Small intestine (tissue), 7 donors: ENCODE data around the gene CFAP299. TPM values are rescaled to one million over a fixed set of nuclear protein-coding genes. Genes with fewer than 3 reads are reported as not detected.
"Not testable (repeated sequence)": the region's sequence is repeated elsewhere in the genome, so short reads cannot be mapped to it uniquely, and the experiment has no call there.

Experiments
- DNase-seq, 2 donors: peaks; one replicate each; pipeline versions ENCODE4 v3.0.0 to v3.0.0-alpha.2; 2013
- FAIRE-seq: peaks from 2 replicates; lab custom pipeline; 2012; peaks lifted over from hg19 to GRCh38; lab: Jason Lieb, UNC
- H3K27ac ChIP-seq, 3 donors: one replicate each; pipeline ENCODE4 v1.5.1; 2013; ENCODE audit warnings: low read length in 2 of 3, mild to moderate bottlenecking in 2 of 3, control low read depth in 1 of 3, inconsistent platforms in 1 of 3, low read depth in 1 of 3, moderate library complexity in 1 of 3
- H3K27me3 ChIP-seq, 3 donors: one replicate each; pipeline ENCODE4 v1.6.1; 2013; ENCODE audit warnings: low read length in 3 of 3, inconsistent platforms in 1 of 3; ENCODE audit not compliant: control insufficient read depth in 3 of 3, insufficient read depth in 3 of 3
- H3K36me3 ChIP-seq, 3 donors: one replicate each; pipeline ENCODE4 v1.6.1; 2013; ENCODE audit warnings: low read length in 3 of 3, inconsistent platforms in 1 of 3, low read depth in 1 of 3, mild to moderate bottlenecking in 1 of 3, moderate library complexity in 1 of 3; ENCODE audit not compliant: control insufficient read depth in 3 of 3, insufficient read depth in 2 of 3
- H3K4me1 ChIP-seq, 3 donors: one replicate each; pipeline ENCODE4 v1.6.1; 2013; ENCODE audit warnings: low read length in 2 of 3, inconsistent platforms in 1 of 3, low read depth in 1 of 3, mild to moderate bottlenecking in 1 of 3, moderate library complexity in 1 of 3; ENCODE audit not compliant: control insufficient read depth in 3 of 3, insufficient read depth in 2 of 3
- H3K4me3 ChIP-seq, 3 donors: one replicate each; pipeline ENCODE4 v1.5.1; 2013; ENCODE audit warnings: low read length in 3 of 3, control low read depth in 1 of 3, inconsistent platforms in 1 of 3, low read depth in 1 of 3, mild to moderate bottlenecking in 1 of 3, moderate library complexity in 1 of 3
- H3K9me3 ChIP-seq, 2 donors: one replicate each; pipeline ENCODE4 v1.6.1; 2013; ENCODE audit warnings: low read depth in 1 of 2, low read length in 1 of 2; ENCODE audit not compliant: control insufficient read depth in 2 of 2, insufficient read depth in 1 of 2
- WGBS, 3 donors: extraction: QIAGEN DNeasy Blood & Tissue Kit; methylation state at CpG; one replicate each; pipeline ENCODE4 v1.1.7; 2013; 5-methylcytosine and 5-hydroxymethylcytosine counted together
- polyA plus RNA-seq, 4 donors: library from polyadenylated mRNA; stranded (reverse) in 3 of 4; unstranded in 1 of 4; fragments of 200-250 nt in 3 of 4; fragments of 120-200 nt in 1 of 4; gene quantifications; one replicate each; pipeline versions ENCODE4 v1.2.1 to v1.2.3, GENCODE V29; 2013
- donor health status: healthy with polysubstance abuse.
- donor health status: control.
- donor health status: control.
- donor health status: Bipolar disorder and iron deficiency.
- donor health status: healthy.

Gene CFAP299
- polyA plus RNA-seq, 4 donors = not detected

GRCh38 chr4:80335226-80335553 lies 340 bp upstream of the CFAP299 start:
- Histone ChIP-seq H3K36me3 (no peaks in the 10 kb centered on the region), H3K4me1 (peaks cover 0 to 5% (median 0%) of the 10 kb centered on the region in 3 donors), H3K27me3 (peaks cover 0 to 32% (median 5%) of the 10 kb centered on the region in 3 donors), H3K27ac (no peak overlapping the region), H3K9me3 (no peaks in the 10 kb centered on the region), H3K4me3 (peak overlapping the region in 2 of 3 donors; percentile 52 to 80)
- FAIRE-seq (no peak), DNase-seq (no peak)
- 2 to 10% (median 9%) methylated on average over 3 of the region's 3 CpGs for WGBS, 3 donors

- no peak overlapping the region for H3K27ac ChIP-seq
Measured at GRCh38 chr4:80336582-80336981, 1.1 kb downstream of the CFAP299 start.

GRCh38 chr4:80340036-80340435 lies 4.5 kb downstream of the CFAP299 start:
- Histone ChIP-seq H3K4me1 (peaks cover 0 to 5% (median 0%) of the 10 kb centered on the region in 3 donors), H3K9me3 (peaks cover 0 to 4% of the 10 kb centered on the region in 2 donors), H3K27me3 (peaks cover 0 to 16% (median 3%) of the 10 kb centered on the region in 3 donors), H3K36me3 (no peaks in the 10 kb centered on the region), H3K4me3 (no peak overlapping the region), H3K27ac (no peak overlapping the region)
- whole genome bisulfite sequencing, 3 donors = 42 to 55% (median 55%) methylated on average over 2 of the region's 2 CpGs
- DNase-seq (no peak), FAIRE-seq (no peak)

More at GRCh38 chr4:80336582-80336981, 1.1 kb downstream of the CFAP299 start:
- peaks cover 0 to 5% (median 0%) of the 10 kb centered on the region in 3 donors for H3K4me1 ChIP-seq
- FAIRE-seq (no peak), DNase-seq (peak; percentile 21 to 43)
- H3K4me3 ChIP-seq = peak overlapping the region in 1 of 3 donors; percentile 80
- WGBS, 3 donors = 5 to 24% (median 12%) methylated on average over 10 of the region's 10 CpGs
- H3K27me3 ChIP-seq = peaks cover 0 to 31% (median 5%) of the 10 kb centered on the region in 3 donors
- H3K36me3 ChIP-seq = no peaks in the 10 kb centered on the region
- H3K9me3 ChIP-seq = peaks cover 0 to 4% of the 10 kb centered on the region in 2 donors

GRCh38 chr4:80342684-80343083 lies 7.2 kb downstream of the CFAP299 start:
- H3K36me3 ChIP-seq, H3K9me3 ChIP-seq, H3K4me3 ChIP-seq, H3K4me1 ChIP-seq, FAIRE-seq, H3K27ac ChIP-seq, DNase-seq: not testable (repeated sequence)
- H3K27me3 ChIP-seq = peaks cover 0 to 13% (median 0%) of the 10 kb centered on the region in 3 donors

GRCh38 chr4:80343887-80344286 lies 8.4 kb downstream of the CFAP299 start:
- H3K9me3 ChIP-seq = peaks cover 0 to 4% of the 10 kb centered on the region in 2 donors
- no peaks in the 10 kb centered on the region for H3K36me3 ChIP-seq
- H3K4me3 ChIP-seq = no peak overlapping the region
- no peak overlapping the region for H3K27ac ChIP-seq
- H3K4me1 ChIP-seq = no peaks in the 10 kb centered on the region
- DNase-seq = no peak
- H3K27me3 ChIP-seq = peaks cover 0 to 11% (median under 1%) of the 10 kb centered on the region in 3 donors
- no peak for FAIRE-seq

GRCh38 chr4:80360084-80360483 lies 24.6 kb downstream of the CFAP299 start:
- WGBS, 3 donors = 41 to 64% (median 42%) methylated on average over 3 of the region's 3 CpGs
- H3K27me3 ChIP-seq = peaks cover 0 to 6% (median 0%) of the 10 kb centered on the region in 3 donors
- FAIRE-seq (no peak), DNase-seq (no peak)
- no peaks in the 10 kb centered on the region for H3K9me3 ChIP-seq
- H3K4me3 ChIP-seq = no peak overlapping the region
- H3K27ac ChIP-seq = no peak overlapping the region
- no peaks in the 10 kb centered on the region for H3K36me3 ChIP-seq
- H3K4me1 ChIP-seq = no peaks in the 10 kb centered on the region

GRCh38 chr4:80360900-80361299 lies 25.4 kb downstream of the CFAP299 start:
- H3K4me1 ChIP-seq = no peaks in the 10 kb centered on the region
- WGBS, 3 donors = 35 to 55% (median 40%) methylated on average over 3 of the region's 3 CpGs
- H3K27me3 ChIP-seq = peaks cover 0 to 6% (median 0%) of the 10 kb centered on the region in 3 donors
- H3K4me3 ChIP-seq = no peak overlapping the region
- FAIRE-seq (no peak), DNase-seq (no peak)
- no peak overlapping the region for H3K27ac ChIP-seq
- H3K36me3 ChIP-seq = no peaks in the 10 kb centered on the region
- H3K9me3 ChIP-seq = no peaks in the 10 kb centered on the region

GRCh38 chr4:80361329-80361900 lies 25.9 kb downstream of the CFAP299 start:
- Histone ChIP-seq H3K27ac (no peak overlapping the region), H3K27me3 (peaks cover 0 to 6% (median 0%) of the 10 kb centered on the region in 3 donors), H3K9me3 (no peaks in the 10 kb centered on the region), H3K4me1 (no peaks in the 10 kb centered on the region), H3K36me3 (no peaks in the 10 kb centered on the region), H3K4me3 (no peak overlapping the region)
- FAIRE-seq (peak; percentile 59), DNase-seq (peak; percentile 27 to 50)
- 40 to 76% (median 54%) methylated on average over 1 of the region's 1 CpG for WGBS, 3 donors
